Measurements from ENCODE around the gene MBOAT7. TPM values are rescaled to one million over a fixed set of nuclear protein-coding genes. Genes with fewer than 3 reads are reported as not detected.
"Not testable (repeated sequence)": the region's sequence is repeated elsewhere in the genome, so short reads cannot be mapped to it uniquely, and the experiment has no call there.

MBOAT7 gene
- total RNA-seq, 2 experiments from 2014 or later = 107 to 112 TPM

DNA sequence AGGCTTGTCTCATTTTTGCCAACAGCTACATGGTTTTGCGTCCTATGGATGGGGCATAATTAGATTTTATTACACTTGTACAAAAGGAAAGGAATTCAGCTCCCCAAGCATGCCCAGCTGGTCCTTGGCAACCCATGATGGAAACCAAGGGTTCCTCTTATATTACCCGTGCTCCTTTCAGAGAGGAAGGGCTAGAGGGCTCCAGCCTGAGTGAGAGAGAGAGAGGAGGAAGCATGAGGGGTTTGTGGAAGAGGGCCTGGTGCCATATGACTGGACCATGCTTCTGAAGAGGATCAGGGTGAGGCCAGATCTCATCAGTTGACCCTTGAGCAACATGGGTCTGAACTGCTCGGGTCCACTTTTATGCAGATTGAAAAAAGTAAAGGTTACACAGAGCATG, 7.7 kb upstream of the MBOAT7 start:
- CTCF ChIA-PET = no interaction called here
- intact Hi-C loops (cut with micrococcal nuclease) = no loop called here
- POLR2A ChIA-PET = no interaction called here
- no peaks in the 10 kb centered on the region for H3K27me3 Mint-ChIP-seq
- H3K9me3 Mint-ChIP-seq = no peaks in the 10 kb centered on the region
- no peak overlapping the region for H3K4me3 Mint-ChIP-seq
- H3K4me1 Mint-ChIP-seq (ENCODE audit: low read depth) = peaks cover 21% of the 10 kb centered on the region
- H3K36me3 Mint-ChIP-seq = peaks cover 31% of the 10 kb centered on the region
- no peak for DNase-seq
- H3K27ac Mint-ChIP-seq = no peak overlapping the region

DNA sequence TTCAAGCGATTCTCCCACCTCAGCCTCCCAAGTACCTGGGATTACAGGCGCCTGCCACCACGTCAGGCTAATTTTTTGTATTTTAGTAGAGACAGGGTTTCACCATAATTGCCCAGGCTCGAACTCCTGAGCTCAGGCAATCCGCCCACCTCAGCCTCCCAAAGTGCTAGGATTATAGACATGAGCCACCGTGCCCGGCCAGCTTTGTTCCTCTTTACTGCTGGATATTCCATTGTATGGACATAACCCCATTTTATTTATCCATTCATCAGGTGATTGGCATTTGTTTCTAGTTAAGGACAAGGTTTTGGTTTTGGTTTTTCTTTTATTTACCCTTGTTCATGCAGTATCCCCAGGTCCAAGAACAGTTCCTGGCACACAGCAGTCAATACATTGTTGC, 7.2 kb upstream of the MBOAT7 start:
- Mint-ChIP-seq H3K4me3 (no peak overlapping the region), H3K9me3 (no peaks in the 10 kb centered on the region), H3K27ac (no peak overlapping the region), H3K27me3 (no peaks in the 10 kb centered on the region), H3K4me1 (ENCODE audit: low read depth) (peaks cover 27% of the 10 kb centered on the region), H3K36me3 (peaks cover 26% of the 10 kb centered on the region)
- intact Hi-C loops (cut with micrococcal nuclease) = no loop called here
- CTCF ChIA-PET = no interaction called here
- DNase-seq = no peak
- POLR2A ChIA-PET = no interaction called here

DNA sequence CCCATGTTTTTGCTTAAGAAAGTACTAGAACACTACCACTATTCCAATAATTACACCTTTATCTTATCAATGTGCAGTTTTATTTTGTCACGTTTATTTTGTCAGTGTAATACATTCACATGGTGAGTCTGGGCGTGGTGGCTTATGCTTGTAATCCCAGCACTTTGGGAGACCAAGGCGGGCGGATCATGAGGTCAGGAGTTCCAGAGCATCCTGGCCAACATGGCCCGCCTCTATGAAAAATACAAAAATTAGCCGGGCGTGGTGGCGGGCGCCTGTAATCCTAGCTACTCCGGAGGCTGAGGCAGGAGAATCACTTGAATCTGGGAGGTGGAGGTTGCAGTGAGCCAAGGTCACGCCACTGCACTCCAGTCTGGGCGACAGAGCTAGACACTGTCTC, 5.1 kb upstream of the MBOAT7 start:
- H3K4me3 Mint-ChIP-seq, POLR2A ChIA-PET, H3K9me3 Mint-ChIP-seq: not testable (repeated sequence)

DNA sequence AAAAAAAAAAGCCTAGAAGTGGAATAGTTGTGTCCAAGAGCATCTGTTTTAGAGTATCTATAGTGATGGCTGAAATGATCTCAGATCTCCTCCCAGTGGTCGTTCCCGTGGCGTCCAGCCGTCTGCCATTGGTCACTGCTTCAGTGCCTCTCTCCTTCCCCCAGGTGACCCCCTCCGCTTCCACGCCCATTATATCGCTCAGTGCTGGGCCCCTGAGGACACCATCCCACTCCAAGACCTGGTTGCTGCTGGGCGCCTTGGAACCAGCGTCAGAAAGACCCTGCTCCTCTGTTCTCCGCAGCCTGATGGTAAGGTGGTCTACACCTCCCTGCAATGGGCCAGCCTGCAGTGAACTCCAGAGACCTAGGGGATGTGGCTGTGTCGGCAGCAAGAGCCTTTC, 3.6 kb upstream of the MBOAT7 start:
- Mint-ChIP-seq H3K36me3 (peaks cover 16% of the 10 kb centered on the region), H3K4me3 (peak overlapping the region; percentile 85), H3K27ac (no peak overlapping the region), H3K27me3 (no peaks in the 10 kb centered on the region), H3K4me1 (ENCODE audit: low read depth) (peaks cover 19% of the 10 kb centered on the region), H3K9me3 (no peaks in the 10 kb centered on the region)
- ChIA-PET POLR2A (interaction anchor here (7.5 to 7.8 kb wide), 2 partner anchors 7 to 15 kb away, joined by 84 to 103 read pairs; partner anchors contain the start of gene RPS9), CTCF (no interaction called here)
- intact Hi-C loops (cut with micrococcal nuclease) = loop anchor here (5.0 kb wide), 1 partner anchor 1459 kb away; no protein-coding TSS in a partner anchor
- DNase-seq = no peak

More for the DNA sequence above, 5.1 kb upstream of the MBOAT7 start:
- DNase-seq, CTCF ChIA-PET, H3K27me3 Mint-ChIP-seq, H3K27ac Mint-ChIP-seq: not testable (repeated sequence)
- intact Hi-C loops (cut with micrococcal nuclease) = loop anchor here (5.0 kb wide), 1 partner anchor 1458 kb away; no protein-coding TSS in a partner anchor
- Mint-ChIP-seq H3K4me1 (ENCODE audit: low read depth) (peaks cover 20% of the 10 kb centered on the region), H3K36me3 (peaks cover 16% of the 10 kb centered on the region)

DNA sequence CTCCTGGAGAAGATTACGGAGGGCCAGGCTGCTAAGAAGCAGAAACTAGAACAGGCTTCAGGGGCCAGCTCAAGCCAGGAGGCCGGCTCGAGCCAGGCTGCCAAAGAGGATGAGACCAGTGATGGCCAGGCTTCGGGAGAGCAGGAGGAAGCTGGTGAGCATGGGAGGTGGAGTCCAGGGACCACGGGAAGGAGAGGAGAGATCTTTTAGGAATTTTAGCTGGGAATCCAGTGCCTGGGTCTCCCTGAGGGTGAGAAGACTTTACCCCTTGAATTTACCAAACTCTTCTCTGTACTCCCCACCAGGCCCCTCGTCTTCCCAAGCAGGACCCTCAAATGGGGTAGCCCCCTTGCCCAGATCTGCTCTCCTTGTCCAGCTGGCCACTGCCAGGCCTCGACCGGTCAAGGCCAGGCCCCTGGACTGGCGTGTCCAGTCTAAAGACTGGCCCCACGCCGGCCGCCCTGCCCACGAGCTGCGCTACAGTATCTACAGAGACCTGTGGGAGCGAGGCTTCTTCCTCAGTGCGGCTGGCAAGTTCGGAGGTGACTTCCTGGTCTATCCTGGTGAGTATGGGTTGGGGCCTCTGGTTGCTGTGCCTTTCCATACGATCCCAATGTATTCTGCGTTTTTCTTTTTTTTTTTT, 2.6 kb upstream of the MBOAT7 start:
- DNase-seq = no peak
- H3K4me3 Mint-ChIP-seq = peak overlapping the region; percentile 85
- CTCF ChIA-PET = interaction anchor here (0.7 to 1.8 kb wide), 3 partner anchors 21 to 74 kb away, joined by 3 to 5 read pairs (median 3); no protein-coding TSS in a partner anchor
- peaks cover 21% of the 10 kb centered on the region for H3K36me3 Mint-ChIP-seq
- H3K27ac Mint-ChIP-seq = peak overlapping the region; percentile 69
- no peaks in the 10 kb centered on the region for H3K27me3 Mint-ChIP-seq
- POLR2A ChIA-PET = interaction anchor here (0.9 to 7.8 kb wide), 4 partner anchors 8 to 32 kb away, joined by 4 to 103 read pairs (median 46); partner anchors contain the start of genes LENG1 and RPS9
- H3K9me3 Mint-ChIP-seq = no peaks in the 10 kb centered on the region
- intact Hi-C loops (cut with micrococcal nuclease) = loop anchor here (2.0 to 5.0 kb wide), 3 partner anchors 17 to 1460 kb away; no protein-coding TSS in a partner anchor
- H3K4me1 Mint-ChIP-seq (ENCODE audit: low read depth) = peaks cover 29% of the 10 kb centered on the region

DNA sequence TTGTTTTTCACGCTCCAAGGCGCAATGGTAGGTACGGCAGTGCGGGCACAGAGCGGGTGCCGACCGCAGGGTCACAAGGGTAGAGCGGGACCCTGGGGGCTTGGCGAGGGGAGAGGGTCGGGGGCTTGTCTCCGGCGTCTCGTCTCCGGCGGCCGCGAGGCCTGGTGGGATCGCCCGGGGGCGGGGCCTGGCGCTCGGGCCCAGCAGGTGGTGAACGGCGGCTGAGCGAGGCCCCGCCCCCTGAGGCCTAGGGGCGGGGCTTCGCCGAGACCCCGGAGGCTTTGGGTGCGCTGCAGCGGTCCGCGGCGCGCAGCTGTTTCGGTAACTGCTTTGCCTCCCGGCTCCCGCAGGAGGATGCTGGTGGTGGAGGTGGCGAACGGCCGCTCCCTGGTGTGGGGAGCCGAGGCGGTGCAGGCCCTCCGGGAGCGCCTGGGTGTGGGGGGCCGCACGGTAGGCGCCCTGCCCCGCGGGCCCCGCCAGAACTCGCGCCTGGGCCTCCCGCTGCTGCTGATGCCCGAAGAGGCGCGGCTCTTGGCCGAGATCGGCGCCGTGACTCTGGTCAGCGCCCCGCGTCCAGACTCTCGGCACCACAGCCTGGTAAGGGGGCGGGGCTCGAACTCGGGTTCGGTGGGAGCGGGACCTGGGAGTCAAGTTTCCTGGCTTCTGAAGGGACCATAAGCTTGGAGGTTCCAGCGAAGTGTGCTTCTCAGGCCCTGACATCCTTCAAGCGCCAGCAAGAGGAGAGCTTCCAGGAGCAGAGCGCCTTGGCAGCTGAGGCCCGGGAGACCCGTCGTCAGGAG, 1.8 kb upstream of the MBOAT7 start, which contains the start of gene TSEN34:
Gene TSEN34 (plus strand): TSS at position 298 of the 800 bp plus-strand sequence. CDS start 57 bp downstream, at position 355.
- POLR2A ChIA-PET = interaction anchor here (0.9 to 7.8 kb wide), 5 partner anchors 9 to 54 kb away, joined by 4 to 103 read pairs (median 8); partner anchors contain the start of genes LENG1 and RPS9
- DNase-seq = peak; percentile 88
- H3K27ac Mint-ChIP-seq = peak within 1 kb of the TSS; percentile 99
- peaks cover 31% of the 10 kb centered on the region for H3K4me1 Mint-ChIP-seq (ENCODE audit: low read depth)
- H3K36me3 Mint-ChIP-seq = peaks cover 28% of the 10 kb centered on the region
- intact Hi-C loops (cut with micrococcal nuclease) = loop anchor here (2.0 to 5.0 kb wide), 3 partner anchors 18 to 1461 kb away; no protein-coding TSS in a partner anchor
- CTCF ChIA-PET = interaction anchor here (1.0 to 1.8 kb wide), 3 partner anchors 21 to 75 kb away, joined by 3 to 5 read pairs (median 3); no protein-coding TSS in a partner anchor
- peak within 1 kb of the TSS; percentile 85 for H3K4me3 Mint-ChIP-seq
- H3K27me3 Mint-ChIP-seq = no peaks in the 10 kb centered on the region
- H3K9me3 Mint-ChIP-seq = no peaks in the 10 kb centered on the region

DNA sequence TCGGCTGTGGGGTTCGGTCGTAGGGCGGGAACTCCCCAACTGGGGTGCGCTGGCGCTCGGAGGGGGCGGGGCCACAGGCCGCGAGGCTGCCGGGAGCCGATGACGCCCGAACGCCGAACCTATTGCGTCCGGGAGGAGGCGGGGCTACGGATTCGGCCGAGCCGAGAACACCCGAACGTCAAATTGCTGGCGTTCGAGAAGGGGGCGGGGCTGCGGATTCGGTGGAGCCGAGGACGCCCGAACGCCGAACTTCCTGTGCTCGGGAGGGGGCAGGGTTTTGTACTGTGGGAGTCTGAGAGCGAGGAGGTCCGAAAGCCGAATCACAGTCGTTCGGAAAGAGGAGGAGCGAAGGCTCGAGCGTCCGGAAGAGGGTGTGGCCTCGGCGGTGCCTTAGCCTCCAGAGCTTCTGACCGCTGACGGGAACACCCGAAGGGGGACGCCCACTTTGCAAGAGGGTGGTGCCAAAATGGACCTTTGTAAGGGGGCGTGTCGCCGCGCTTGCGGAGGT, 1.2 kb upstream of the MBOAT7 start:
- Mint-ChIP-seq H3K27me3 (no peaks in the 10 kb centered on the region), H3K4me3 (peak overlapping the region; percentile 85), H3K27ac (peak overlapping the region; percentile 99), H3K4me1 (ENCODE audit: low read depth) (peaks cover 31% of the 10 kb centered on the region), H3K36me3 (peaks cover 28% of the 10 kb centered on the region), H3K9me3 (no peaks in the 10 kb centered on the region)
- peak; percentile 100 for DNase-seq
- ChIA-PET CTCF (interaction anchor here (1.0 to 1.8 kb wide), 3 partner anchors 20 to 76 kb away, joined by 3 to 5 read pairs (median 3); no protein-coding TSS in a partner anchor), POLR2A (interaction anchor here (1.3 to 7.8 kb wide), 5 partner anchors 9 to 54 kb away, joined by 4 to 103 read pairs (median 12); partner anchors contain the start of gene RPS9)
- intact Hi-C loops (cut with micrococcal nuclease) = loop anchor here (1.0 to 5.0 kb wide), 7 partner anchors 10 to 1462 kb away; partner anchors contain the start of genes CNOT3, LENG1, PRPF31 and RPS9

DNA sequence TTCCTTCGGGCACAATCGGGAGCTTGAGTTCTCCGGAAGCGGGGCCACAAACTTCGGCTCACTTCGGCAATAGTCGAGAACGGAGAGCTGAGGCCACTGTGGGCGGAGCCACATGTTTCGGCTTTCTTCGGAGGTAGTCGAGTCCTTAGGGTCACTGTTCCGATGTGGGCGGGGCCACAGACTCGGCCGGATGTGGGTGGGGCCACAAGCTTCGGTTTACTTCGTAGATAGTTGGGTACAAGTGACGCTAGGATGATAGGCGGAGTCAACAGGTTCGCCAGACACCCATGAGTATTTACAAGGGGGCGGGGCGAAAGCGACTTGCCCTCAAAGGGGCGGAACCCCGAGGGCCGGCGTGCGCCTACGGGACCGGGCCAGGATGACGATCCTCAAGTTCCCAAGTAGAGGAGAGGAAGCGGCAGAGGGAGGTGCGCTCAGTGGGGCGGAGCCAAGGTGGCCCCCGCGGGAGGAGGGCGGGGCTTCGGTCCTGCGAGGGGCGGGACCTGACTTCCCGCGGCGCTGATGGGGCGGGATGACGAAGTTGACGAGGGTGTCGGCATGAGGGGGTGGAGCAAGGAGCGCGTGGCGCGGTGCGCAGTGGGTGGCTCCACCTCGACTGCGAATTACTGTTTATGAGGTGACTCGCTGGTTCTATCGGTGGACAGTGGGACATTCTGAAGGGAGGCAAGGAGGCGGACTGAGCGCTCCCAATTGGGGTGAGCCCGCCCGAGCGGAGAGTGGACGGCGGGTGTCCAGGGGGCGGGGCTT, 539 bp upstream of the MBOAT7 start:
- peaks cover 31% of the 10 kb centered on the region for H3K4me1 Mint-ChIP-seq (ENCODE audit: low read depth)
- H3K27me3 Mint-ChIP-seq = no peaks in the 10 kb centered on the region
- peak overlapping the region; percentile 85 for H3K4me3 Mint-ChIP-seq
- CTCF ChIA-PET = interaction anchor here (0.8 to 2.3 kb wide), 12 partner anchors 11 to 78 kb away, joined by 3 to 12 read pairs (median 6); partner anchors contain the start of genes CNOT3, LENG1 and RPS9
- H3K9me3 Mint-ChIP-seq = no peaks in the 10 kb centered on the region
- intact Hi-C loops (cut with micrococcal nuclease) = loop anchor here (1.0 to 5.0 kb wide), 7 partner anchors 10 to 1462 kb away; partner anchors contain the start of genes CNOT3, LENG1, PRPF31 and RPS9
- DNase-seq = peak; percentile 100
- POLR2A ChIA-PET = interaction anchor here (0.9 to 7.8 kb wide), 12 partner anchors 10 to 323 kb away, joined by 3 to 103 read pairs (median 8); partner anchors contain the start of genes CNOT3, LENG1, LENG8 and LENG9
- H3K36me3 Mint-ChIP-seq = peaks cover 29% of the 10 kb centered on the region
- H3K27ac Mint-ChIP-seq = peak overlapping the region; percentile 99

DNA sequence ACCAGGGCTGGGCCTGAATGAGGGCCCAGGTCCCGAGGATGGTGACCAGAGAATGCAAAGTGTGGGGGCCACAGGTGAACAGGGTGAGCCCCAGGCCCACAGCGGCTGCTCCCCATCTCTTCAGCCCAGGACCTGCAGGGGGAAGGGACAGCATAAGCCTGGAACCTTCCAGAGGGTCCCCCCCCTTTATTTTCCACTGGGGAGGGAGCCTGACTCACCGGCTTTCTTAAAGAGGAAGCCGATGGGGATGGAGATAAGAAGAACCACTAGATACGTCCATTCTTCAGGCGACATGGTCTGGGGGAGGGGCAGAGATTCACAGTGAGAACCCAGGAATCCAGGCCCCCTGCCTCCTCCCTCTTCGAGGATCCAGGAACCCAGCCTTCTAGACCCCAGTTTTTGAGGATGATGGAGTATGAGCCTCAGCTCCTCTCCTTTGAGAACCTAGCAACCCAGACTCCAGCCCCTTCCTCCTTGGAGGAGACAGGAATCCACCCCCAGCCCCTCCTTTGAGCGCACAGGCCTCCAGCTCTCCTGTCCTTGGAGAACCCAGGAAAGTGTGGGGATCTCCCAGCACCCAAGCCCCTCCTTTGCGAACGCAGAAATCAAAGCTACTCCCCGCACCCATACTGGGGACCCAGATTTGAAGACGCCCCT, 1.0 kb downstream of the MBOAT7 start:
- intact Hi-C loops (cut with micrococcal nuclease) = no loop called here
- Mint-ChIP-seq H3K27me3 (no peaks in the 10 kb centered on the region), H3K9me3 (no peaks in the 10 kb centered on the region), H3K36me3 (peaks cover 27% of the 10 kb centered on the region), H3K4me1 (ENCODE audit: low read depth) (peaks cover 30% of the 10 kb centered on the region), H3K4me3 (peak overlapping the region; percentile 85), H3K27ac (peak overlapping the region; percentile 91)
- ChIA-PET CTCF (interaction anchor here (0.6 to 2.3 kb wide), 9 partner anchors 12 to 78 kb away, joined by 3 to 12 read pairs (median 6); partner anchors contain the start of genes CNOT3 and RPS9), POLR2A (interaction anchor here (0.8 to 7.8 kb wide), 9 partner anchors 12 to 261 kb away, joined by 3 to 103 read pairs (median 9); partner anchors contain the start of genes LENG1, LENG8, PRPF31 and RPS9)
- peak; percentile 80 for DNase-seq

DNA sequence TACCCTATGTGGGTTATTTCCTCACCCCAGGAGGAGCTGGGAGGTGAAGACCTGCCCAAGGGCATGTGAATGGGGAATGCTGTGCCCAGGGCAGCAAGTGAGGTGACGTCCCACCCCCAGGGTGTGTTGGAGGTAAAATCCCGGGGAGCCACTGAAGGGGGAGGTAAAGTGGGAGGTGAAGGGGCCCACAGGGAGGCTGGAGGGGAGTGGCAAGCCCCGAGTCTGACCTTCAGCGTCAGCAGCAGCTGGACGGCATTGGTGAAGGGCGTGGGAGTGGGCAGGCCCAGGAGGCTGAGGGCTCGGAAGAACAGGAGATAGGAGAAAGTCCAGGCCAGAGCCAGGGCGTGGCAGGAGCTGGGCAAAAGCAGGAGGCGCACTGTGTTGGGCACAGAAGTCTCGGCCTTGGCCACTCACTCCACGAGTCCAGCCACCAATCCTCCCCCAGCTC, 2.4 kb downstream of the MBOAT7 start:
- no peaks in the 10 kb centered on the region for H3K9me3 Mint-ChIP-seq
- intact Hi-C loops (cut with micrococcal nuclease) = no loop called here
- peaks cover 19% of the 10 kb centered on the region for H3K4me1 Mint-ChIP-seq (ENCODE audit: low read depth)
- H3K27ac Mint-ChIP-seq = peak overlapping the region; percentile 91
- no peaks in the 10 kb centered on the region for H3K27me3 Mint-ChIP-seq
- peak overlapping the region; percentile 26 for H3K4me3 Mint-ChIP-seq
- ChIA-PET CTCF (interaction anchor here (0.6 to 1.8 kb wide), 3 partner anchors 19 to 79 kb away, joined by 3 to 5 read pairs (median 4); no protein-coding TSS in a partner anchor), POLR2A (interaction anchor here (0.6 to 7.8 kb wide), 5 partner anchors 11 to 21 kb away, joined by 3 to 103 read pairs (median 4); partner anchors contain the start of gene RPS9)
- peaks cover 23% of the 10 kb centered on the region for H3K36me3 Mint-ChIP-seq
- DNase-seq = no peak
